Inferior parietal cortex (tissue), 1 donor: ENCODE results near the gene ANAPC15.

ENCODE experiments used
- DNase-seq: peaks from one replicate; pipeline ENCODE4 v3.0.0-alpha.2; 2016; ENCODE audit errors: extremely low spot score

The ANAPC15 gene

DNA sequence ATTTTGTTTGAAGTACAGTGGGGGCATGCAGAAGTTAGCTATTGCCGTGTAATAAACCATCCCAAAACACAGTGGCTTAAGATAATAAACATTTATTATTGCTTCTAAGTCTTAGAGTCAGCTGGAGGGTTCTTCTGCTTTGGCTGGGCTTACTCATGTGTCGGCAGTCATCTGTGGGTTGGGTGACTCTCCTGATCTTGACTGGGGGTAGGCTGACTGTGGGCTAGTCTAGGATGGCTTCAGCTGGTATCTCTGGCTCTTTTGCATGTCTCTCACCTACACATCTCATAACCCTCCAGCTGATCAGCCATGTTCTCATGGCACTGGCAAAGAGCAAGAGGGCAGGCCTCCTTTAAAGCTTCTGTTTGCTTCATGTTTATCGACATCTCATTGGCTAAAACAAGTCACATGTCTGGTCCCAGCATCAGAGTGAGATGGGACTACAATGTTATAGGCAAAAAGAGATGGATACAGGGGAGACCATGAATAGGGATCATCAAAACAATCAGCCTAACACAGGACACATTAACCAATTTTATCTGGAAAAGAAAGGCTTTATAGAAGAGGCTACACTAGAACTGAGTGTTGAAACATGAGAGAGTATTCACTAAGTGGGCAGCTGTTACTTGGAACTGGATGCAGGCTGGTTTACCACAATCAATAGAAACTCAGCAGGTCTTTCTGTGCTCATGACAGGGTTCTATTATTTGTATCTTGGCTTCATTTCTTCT lies 26.7 kb downstream of the ANAPC15 start:
- peak; percentile 82 for DNase-seq

DNA sequence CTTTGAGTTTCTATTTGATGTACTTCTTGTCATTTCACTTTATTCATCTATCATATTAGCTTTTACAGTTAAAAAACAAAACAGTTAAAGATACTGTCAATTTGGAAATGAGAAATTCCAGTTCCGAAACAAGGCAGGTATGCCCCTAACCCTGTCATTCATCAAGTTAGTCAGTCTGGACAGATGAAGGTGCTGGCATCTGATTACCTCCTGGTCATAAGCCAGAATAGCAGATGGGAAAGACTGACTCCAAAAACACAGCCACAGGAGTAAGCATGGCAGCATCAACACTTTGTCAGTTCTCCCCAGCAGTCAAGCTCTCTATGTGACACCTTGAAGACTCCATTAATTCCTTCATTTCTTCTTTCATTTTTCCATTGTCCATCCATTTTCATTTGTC lies 27.5 kb downstream of the ANAPC15 start:
- DNase-seq: no peak

DNA sequence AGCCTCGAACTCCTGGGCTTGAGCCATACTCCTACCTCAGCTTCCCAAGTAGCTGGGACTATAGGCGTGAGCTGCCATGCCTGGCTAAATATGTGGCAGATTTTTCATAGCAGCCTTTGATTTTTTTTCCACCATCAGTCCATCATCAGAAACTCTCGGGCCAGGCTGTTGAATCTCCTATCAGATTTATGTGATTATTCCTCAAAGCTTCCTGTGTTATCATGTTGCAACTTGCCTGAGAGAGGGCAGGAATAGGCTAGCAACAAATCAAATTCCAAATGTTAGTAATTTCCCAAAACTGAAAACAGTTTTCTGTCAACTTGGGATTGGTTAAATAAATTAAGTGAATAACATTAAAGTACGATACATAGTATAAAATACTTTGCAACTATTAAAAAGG lies 28.4 kb downstream of the ANAPC15 start:
- no peak for DNase-seq

DNA sequence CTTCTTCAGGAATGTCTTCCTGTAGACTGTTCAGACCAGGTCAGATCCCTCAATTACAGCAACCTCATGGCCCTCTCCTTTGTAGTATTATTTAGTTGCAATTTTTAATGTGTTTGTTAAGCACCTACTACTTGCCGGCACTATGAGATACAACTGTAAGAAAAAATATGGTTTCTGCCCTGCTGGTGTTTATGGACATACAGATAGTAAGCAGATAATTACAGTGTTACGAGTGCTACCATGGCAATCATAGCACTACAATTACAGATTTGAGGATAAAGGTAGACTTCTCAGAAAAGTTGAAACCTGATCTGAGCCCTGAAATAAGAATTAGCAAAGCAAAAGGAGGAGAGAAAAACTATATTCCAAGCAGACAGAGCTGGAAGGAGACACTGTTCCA lies 29.1 kb downstream of the ANAPC15 start:
- no peak for DNase-seq

DNA sequence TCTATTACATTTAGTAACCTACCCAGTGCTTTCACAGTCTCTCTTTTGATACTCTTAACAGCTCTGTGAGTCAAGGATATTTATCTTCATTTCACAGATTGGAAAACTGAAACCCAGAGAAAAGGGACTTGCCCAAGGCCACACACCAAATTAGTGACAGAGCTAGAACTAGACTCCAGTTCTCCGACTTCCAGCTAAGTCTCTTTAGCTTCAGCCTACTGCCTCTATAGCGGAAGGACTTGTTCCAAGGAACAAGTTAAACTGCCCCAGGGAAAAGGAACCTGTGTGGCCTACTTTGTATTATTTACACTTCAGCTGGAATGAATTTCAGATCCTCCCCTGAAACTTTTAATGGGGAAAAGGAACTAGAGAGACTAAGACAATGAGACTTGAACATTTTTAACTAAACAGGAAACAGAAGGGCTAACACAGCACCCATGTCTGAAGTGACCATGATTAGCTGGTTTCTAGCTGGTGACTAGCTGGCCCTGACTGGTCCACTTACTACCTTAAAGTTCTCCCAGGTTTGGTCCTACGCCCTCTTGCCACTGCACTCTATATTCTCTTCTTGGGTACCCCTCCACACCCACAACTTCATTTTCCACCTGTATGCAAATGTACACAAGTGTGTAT lies 30.6 kb downstream of the ANAPC15 start:
- no peak for DNase-seq

DNA sequence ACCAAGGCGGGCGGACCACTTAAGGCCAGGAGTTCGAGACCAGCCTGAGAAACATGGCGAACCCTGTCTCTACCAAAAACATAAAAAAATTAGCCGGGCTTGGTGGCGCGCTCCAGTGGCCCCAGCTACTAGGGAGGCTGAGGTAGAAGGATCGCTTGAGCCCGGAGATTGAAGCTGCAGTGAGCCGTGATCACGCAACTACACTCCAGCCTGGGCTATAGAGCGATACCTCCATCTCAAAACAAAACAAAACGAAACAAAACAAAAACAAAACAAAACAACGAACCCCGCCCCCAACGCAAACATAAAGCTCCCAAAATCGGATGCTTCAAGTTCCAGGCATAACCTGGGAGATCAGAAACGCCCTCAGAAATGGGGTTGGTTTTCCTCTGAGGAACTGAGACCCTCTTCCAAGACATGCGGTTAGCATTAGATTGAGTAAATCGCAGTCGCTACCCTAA lies 31.3 kb downstream of the ANAPC15 start:
- no peak for DNase-seq

DNA sequence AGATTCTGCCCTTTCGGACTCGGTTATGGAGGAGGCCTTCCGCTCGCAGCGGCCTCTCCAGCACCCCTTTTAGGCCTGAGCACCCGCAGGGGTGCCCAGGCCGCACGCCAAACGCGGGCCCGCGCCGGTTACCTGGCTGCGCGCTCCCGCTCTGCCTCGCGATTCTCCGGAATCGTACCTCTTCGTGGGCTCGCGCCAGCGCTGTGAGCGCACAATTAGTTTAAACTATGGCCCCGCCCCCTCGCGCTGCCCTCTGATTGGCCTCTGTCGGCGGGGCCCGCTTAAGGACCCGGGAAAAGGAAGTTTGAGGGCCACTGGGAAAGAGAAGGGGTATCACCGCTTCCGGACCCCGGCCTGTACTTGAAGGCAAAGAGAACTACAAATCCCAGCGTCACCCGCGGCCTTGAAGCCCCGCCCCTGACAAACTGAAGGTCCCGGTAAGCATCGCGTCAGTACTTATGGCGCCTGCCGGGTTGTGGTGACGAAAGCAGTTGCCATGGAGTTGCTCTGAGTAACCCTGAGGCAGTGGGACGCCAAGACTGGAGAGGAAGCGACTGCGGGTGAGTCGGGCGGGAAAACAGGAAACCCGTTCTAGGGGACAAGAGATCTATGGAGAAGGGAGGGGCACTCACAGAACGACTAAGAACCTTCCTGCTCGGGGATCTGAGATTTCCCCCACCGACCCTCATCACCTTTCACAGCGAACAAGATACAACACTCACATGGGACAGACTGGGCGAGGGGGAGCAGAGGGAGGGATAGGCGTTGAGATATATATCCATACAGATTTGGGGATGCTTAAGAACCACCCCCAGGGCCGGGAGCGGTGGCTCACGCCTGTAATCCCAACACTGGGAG lies 31.9 kb downstream of the ANAPC15 start, which contains the start of the genes LRRC51 and NUMA1:
LRRC51 (plus strand) TSS at position 525 of the 858 bp plus-strand sequence. CDS start 8,234 bp downstream, outside the sequence.
NUMA1 (minus strand) TSS at position 217 of the 858 bp plus-strand sequence. CDS start 44,599 bp downstream, outside the sequence.
- DNase-seq: peak; percentile 99

DNA sequence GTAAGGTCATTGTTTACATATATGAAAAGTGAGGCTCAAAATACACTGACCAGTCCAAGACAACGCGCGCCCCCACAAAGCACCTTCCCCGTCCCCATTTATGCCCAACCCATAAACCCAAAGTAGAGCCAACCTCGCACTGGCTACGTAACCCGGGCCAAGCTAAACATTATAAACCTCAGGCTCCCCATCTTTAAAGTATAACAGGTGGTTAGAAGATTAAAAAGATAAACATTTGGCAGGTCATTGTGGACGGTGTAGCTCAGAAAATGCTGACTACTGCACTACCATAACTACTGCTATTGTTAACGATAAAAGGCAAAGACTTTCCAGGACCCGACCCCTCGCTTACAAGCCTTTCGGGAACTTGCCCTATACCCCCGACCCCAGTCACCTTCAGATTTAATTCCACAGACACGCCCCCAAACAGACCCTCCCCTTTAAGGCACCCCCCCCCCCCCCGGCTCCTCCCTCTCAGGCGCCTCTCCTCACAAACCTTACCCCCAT lies 32.6 kb downstream of the ANAPC15 start:
- DNase-seq: no peak

DNA sequence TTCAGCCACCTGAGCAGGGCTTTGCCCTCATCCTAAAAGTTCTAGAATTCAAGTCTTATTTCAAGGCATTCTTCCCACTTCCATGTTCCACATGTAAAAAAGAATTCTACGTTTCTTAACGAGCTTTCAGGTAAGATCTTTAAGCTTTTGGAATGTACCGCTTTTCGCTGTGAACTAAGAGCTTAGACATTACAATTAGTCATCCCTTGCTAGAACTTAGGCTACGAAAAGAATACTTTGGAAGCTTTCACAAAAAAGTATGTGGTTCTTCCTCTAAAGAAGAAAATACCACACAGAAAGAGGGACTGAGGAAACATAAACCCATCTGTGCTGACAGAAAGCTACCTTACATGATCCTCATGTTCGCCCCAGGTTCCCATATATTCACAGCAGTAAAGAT lies 34.0 kb downstream of the ANAPC15 start:
- peak; percentile 19 for DNase-seq

DNA sequence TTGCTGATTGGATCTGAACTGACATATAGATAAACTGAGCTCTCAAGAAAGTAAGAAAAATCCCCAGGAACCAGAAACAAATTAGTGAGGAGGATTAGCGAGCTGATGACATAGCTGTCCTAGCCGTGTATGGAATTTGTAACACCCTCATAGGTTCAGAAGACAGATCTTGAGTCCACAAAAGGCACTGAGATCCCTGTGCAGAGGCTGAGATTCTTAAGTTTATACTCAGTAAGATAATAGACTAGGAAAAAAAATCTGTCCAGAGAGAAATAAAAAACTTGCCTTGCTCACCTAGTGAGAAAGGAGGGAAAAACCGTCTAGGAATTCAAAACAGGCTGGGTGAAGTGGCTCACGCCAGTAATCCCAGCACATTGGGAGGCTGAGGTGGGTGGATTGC lies 36.7 kb downstream of the ANAPC15 start:
- no peak for DNase-seq

DNA sequence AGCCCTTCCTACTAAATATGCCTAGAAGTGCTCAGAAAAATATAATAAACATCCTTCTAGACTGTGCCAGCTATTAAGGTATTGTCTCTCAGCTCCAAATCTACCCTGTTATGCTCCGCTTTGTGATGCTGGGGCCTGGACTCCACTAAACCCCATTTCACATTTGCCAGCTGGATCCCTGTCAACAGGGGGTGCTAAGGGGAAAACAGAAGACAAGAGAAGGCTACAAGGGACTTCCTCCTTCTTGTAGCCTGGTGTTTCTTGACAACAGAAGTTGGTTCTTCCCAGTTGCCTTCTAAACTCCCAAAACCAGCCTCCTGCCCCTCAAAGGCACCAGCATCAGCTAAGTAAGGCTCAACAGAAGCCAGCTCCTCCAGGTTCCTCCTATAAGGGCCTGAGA lies 37.4 kb downstream of the ANAPC15 start:
- DNase-seq: no peak

DNA sequence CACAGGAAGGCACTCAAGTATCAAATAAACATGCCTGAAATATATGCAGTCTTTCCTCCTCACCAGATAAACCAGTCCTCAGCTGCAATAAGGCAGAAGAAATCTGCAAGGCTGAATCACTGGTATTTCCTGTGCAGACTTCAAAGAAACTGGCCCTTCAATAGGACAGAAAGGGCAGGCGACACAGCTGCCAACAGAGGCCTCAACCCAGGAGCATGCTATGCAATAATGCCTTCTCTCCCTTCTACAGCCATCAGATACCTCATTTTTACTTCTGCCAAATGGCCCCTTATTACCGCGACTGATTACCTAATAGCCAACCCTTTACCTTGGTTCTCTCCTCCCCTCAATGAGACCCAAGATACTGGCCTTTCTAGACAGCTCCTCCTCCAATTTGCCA lies 40.1 kb downstream of the ANAPC15 start:
- DNase-seq: no peak

DNA sequence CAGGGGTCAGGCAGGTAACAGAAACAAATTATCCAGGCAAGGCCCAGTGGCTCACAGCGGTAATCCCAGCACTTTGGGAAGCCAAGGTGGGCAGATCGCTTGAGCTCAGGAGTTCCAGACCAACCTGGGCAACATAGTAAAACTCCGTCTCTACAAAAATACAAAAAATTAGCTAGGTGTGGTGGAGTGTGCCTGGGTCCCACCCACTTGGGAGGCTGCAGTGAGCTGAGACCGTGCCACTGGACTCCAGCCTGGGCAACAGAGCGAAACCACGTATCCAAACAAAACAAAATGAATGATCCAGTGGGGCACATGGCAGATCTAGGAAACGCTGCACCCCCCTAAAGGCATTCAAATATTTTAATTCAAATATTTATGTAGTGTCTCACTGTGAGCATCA lies 42.0 kb downstream of the ANAPC15 start:
- DNase-seq: no peak

DNA sequence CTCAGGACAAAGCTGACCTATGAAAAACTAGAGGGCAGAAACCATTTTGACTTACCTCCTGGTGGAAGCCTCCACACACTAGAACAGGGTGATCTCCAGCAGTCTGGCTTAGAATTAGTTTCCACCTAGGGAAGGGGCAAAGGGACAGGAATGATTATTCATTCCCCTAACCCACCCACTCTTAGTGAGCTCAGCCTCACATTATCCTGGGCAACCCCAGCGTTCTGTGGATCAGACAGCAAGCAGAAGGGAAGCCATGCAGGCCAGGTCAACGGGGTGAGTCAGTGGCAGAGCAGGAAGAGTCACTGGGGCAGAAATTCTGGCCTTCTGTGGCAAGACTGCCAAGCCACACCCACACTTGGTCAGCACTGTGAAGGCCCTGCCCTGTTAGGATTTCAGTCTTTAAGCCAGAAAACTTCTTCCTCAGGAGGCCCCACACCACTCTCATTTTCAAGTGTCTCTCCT lies 42.7 kb downstream of the ANAPC15 start:
- no peak for DNase-seq

DNA sequence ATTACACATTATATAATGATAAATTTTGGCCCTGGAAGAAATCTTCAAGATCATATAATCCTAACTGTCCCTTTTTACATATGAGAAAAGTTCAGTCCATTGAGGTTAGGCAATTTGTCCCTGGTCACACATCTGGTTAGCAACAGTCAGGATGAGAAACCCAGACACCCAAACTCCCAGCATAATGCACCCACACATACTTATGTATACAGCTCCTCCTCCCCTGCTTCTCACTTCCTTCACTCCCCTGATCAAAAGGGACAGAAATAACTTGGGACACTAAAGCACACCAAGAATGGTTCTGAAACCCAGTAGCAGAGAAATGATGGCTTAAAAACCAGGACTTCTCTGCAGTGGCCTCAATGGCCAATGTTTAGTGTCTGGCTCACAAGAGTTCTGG lies 43.3 kb downstream of the ANAPC15 start:
- DNase-seq: no peak

DNA sequence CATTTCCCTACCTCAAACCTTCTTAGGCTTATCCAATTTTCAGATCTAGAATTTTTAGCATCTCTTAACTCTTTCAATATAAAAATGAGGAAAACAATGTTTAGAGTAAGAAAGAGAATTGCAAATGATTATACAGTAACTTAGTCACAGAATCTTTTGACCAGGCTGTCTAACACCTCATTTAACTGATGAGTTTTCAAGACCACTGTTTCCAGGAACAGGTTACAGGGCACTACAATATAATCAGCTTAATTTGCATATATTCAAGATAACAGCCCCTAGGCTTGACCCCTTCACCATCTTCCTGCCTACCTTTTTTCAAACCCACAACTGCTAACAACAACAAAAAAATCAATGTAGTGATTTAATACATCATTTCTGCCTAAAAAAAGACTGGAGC lies 44.8 kb downstream of the ANAPC15 start:
- no peak for DNase-seq

DNA sequence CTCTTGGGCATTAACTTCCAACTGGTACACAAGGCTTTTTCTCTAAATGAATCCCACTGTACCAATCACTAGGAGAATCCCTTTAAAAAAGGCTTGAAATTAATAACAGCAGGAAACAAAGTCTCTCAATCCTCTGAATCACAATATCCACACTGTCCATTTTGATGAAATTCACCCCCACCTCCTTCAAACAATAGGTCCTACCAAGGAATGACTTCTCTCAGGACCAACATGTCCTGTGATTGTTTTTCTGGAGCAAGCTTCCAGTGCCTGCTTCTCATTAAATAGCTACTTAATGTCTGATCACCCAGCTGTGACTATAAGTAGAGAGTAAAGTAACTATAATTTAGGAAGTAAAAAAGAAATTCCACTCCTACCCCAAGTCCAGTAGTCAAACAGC lies 45.2 kb downstream of the ANAPC15 start:
- DNase-seq: no peak

DNA sequence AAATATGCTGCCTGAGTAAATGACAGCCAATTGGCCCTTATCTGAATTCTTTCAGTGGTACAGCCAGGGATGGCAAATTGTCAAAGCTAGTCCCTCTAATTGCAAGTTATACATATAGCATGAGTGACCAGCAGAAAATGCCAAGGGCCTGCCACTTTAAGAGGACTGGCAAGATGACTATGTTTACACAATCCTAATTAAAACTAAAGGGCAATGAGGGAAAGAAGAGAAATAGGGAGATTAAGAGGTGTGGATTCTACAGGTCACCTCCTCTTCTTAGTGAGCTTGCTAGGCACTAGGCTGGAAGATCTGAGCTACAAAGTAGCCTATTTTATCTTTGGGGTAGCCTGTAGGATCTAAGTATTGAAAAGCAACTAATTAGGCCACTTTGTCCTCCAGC lies 45.6 kb downstream of the ANAPC15 start:
- DNase-seq: no peak

DNA sequence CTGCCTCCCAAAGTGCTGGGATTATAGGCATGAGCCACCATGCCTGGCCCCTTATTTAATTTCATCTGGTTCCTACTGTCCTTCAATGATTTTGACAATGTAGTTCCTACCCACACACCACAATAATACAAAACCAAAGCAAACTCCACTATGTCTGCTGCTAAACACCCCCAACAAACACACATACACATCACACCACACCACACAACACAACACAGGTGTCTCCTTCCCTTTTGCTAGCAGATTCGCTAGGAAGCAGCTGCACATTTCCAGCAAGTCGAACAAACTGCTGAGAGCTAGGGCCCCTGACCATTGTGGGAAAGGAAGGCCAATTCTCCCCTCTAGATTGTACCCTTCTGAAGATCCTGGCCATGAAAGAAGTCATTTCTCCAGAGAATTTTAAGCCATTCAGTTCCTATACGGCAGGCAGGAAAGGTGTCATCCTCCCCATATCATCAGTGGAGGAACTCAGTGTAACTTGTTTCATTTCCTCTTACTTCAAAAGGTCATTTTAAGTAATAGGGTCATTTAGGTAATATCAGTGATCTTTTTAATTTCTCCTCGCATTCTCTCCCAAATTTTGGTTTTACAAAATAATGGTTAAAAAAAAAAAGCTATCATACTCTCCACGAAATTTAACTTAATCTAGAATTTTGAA lies 50.6 kb downstream of the ANAPC15 start:
- no peak for DNase-seq
